Ovary (tissue), 9 donors: ENCODE results near the gene KIAA1671. TPM values are rescaled to one million over a fixed set of nuclear protein-coding genes. Genes with fewer than 3 reads are reported as not detected.
A peak's percentile ranks its signal among the peaks of the same experiment; 100 is the strongest.

ENCODE experiments used
- DNase-seq, 5 donors: peaks; one replicate each; pipeline ENCODE4 v3.0.0-alpha.2; 2019 to 2020
- H3K27ac ChIP-seq, 2 donors: fragments of 200-600 bp; one replicate each; pipeline versions ENCODE4 v1.5.1 to v1.8.0; 2019 to 2022
- H3K27me3 ChIP-seq: fragments of 200-600 bp; one replicate; pipeline ENCODE4 v1.8.0; 2022
- H3K36me3 ChIP-seq: fragments of 200-600 bp; sonication (generic); one replicate; pipeline ENCODE4 v1.5.1; 2019
- H3K4me1 ChIP-seq: one replicate; pipeline ENCODE4 v1.8.1; 2013; ENCODE audit warnings: mild to moderate bottlenecking, moderate library complexity; ENCODE audit not compliant: insufficient read depth
- H3K4me3 ChIP-seq: fragments of 200-600 bp; sonication (generic); one replicate; pipeline ENCODE4 v1.5.1; 2017
- H3K9me3 ChIP-seq, 2 donors: fragments of 200-600 bp in 1 of 2; sonication (generic) in 1 of 2; one replicate each; pipeline versions ENCODE4 v1.5.1 to v1.8.1; 2013 to 2019; ENCODE audit warnings: mild to moderate bottlenecking in 1 of 2, moderate library complexity in 1 of 2
- EP300 ChIP-seq: sonication (generic); formaldehyde crosslinking; IDR thresholded peaks from one replicate; pipeline ENCODE4 v1.6.1; 2017; ENCODE audit warnings: antibody characterized with exemption
- POLR2A ChIP-seq: fragments of 450-650 bp; IDR thresholded peaks from one replicate; pipeline ENCODE4 v1.6.1; 2017; ENCODE audit warnings: antibody characterized with exemption, mild to moderate bottlenecking, moderate library complexity
- WGBS, 3 donors: extraction: QIAGEN DNeasy Blood & Tissue Kit in 1 of 3; methylation state at CpG; one replicate each; pipeline versions ENCODE4 v1.1.5 to v1.1.7; 2013 to 2017; 5-methylcytosine and 5-hydroxymethylcytosine counted together
- intact Hi-C, 4 donors: fragments of 100-400 bp; cut with DNase I; formaldehyde crosslinking; loops; one replicate each; pipeline versions ENCODE4 v1.11.0 to v1.15.1; 2022 to 2023
- polyA plus RNA-seq, 2 donors: library from polyadenylated mRNA; stranded (reverse); fragments of 200-250 nt in 1 of 2; fragments of 350-450 nt in 1 of 2; fragmentation: Illumina TruSeq in 1 of 2; extraction: RNeasy Lipid Tissue Mini Kit (QIAGEN cat#74804) in 1 of 2; gene quantifications; one replicate each; pipeline ENCODE4 v1.2.3, GENCODE V29; 2013 to 2014
- total RNA-seq, 7 donors: library from RNA; depleted of rRNA in 2 of 7; stranded (reverse); fragments of >200 nt in 2 of 7; fragmentation: NEBNext Ultra II Directional in 3 of 7; extraction: Animal tissue kit (Norgen Biotek cat#: 25700) in 3 of 7; gene quantifications; one replicate each; pipeline versions ENCODE4 v1.1.0 to v1.2.4, GENCODE V29; 2016 to 2023
- TF ChIP-seq, protein P1 (sequence below), 3 donors: fragments of 450-650 bp in 2 of 3; fragments of 200-600 bp in 1 of 3; IDR thresholded peaks; one replicate each; pipeline versions ENCODE4 v1.5.1 to v1.8.0; 2016 to 2022; ENCODE audit warnings: antibody characterized with exemption in 3 of 3, mild to moderate bottlenecking in 1 of 3
- donor health status: DM: no; HTN: no; CAD: no; lungs with moderate emphysema.
- donor health status: DM: no; HTN: no; CAD: no.
- donor health status: Bipolar disorder and iron deficiency.
- donor health status: DM: yes; HTN: yes; CAD: no.
- donor health status: DM: no; HTN: no; CAD: no.
- donor health status: DM: yes; HTN: yes; CAD: no.

KIAA1671 gene
- total and polyA plus RNA-seq, 9 donors: 9.8 to 27.9 (median 24.5) TPM

DNA sequence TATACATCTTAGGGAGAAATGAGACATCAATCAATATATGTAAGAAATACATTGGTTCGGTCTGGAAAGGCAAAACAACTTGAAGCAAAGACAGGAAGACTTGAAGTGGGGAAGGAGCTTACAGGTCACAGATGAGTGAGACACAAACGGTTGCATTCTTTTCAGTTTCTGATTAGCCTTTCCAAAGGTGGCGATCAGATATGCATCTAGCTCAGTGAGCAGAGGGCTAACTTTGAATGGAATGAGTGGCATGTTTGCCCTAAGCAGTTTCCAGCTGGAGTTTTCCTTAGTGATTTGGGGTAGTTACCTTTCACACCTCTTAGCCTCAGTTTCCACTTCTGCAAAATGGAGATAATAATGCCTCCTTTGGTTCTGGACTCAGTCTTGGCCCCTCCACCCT lies 21.8 kb upstream of the KIAA1671 start:
- TF ChIP-seq EP300: no peak
- no peak for TF ChIP-seq POLR2A
- TF ChIP-seq, protein P1, sequence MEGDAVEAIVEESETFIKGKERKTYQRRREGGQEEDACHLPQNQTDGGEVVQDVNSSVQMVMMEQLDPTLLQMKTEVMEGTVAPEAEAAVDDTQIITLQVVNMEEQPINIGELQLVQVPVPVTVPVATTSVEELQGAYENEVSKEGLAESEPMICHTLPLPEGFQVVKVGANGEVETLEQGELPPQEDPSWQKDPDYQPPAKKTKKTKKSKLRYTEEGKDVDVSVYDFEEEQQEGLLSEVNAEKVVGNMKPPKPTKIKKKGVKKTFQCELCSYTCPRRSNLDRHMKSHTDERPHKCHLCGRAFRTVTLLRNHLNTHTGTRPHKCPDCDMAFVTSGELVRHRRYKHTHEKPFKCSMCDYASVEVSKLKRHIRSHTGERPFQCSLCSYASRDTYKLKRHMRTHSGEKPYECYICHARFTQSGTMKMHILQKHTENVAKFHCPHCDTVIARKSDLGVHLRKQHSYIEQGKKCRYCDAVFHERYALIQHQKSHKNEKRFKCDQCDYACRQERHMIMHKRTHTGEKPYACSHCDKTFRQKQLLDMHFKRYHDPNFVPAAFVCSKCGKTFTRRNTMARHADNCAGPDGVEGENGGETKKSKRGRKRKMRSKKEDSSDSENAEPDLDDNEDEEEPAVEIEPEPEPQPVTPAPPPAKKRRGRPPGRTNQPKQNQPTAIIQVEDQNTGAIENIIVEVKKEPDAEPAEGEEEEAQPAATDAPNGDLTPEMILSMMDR (IDR thresholded peaks at IDR 0.05): no peak
- intact Hi-C loops: no loop called here
- WGBS, 3 donors: 72 to 84% (median 76%) methylated on average over 3 of the region's 3 CpGs
- no peak overlapping the region for H3K4me3 ChIP-seq
- H3K36me3 ChIP-seq: no peaks in the 10 kb centered on the region
- no peaks in the 10 kb centered on the region for H3K4me1 ChIP-seq
- H3K27ac ChIP-seq: no peak overlapping the region
- no peaks in the 10 kb centered on the region for H3K9me3 ChIP-seq
- no peak for DNase-seq
- no peaks in the 10 kb centered on the region for H3K27me3 ChIP-seq

DNA sequence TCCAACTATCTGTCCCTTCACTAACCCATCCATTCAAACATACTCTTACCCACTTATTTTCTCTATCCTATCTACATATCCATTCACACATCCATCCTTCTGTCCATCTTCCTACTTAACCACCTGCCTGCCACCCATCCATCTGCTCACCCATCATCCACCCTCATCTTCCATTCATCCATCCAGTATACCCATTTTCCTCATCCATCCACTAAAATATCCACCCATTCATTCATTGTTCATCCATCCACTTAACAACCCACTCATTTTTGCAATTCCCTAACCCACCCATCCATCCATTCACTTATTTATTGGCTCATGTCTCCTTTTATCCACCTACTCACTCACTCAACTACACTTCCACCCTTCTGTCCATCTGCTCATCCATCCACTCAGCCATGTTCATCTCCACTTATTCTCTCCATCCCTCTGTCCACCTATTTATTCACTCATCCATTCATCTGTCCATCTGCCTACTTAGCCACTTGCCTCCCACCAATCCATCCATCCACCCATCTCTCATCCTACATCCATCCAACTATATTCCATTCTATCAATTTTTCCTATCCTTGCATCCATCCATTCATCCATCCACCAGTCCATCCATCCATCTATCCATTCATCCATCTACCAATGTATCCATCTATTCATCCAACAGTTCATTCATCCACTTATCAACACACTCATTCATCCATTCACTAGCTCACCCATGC lies 16.6 kb upstream of the KIAA1671 start:
- no peak overlapping the region for H3K4me3 ChIP-seq
- H3K4me1 ChIP-seq: no peaks in the 10 kb centered on the region
- H3K36me3 ChIP-seq: no peaks in the 10 kb centered on the region
- H3K9me3 ChIP-seq: no peaks in the 10 kb centered on the region
- no peak overlapping the region for H3K27ac ChIP-seq
- DNase-seq: no peak
- TF ChIP-seq EP300: no peak
- TF ChIP-seq, protein P1 (IDR thresholded peaks at IDR 0.05): no peak
- TF ChIP-seq POLR2A: no peak
- no peaks in the 10 kb centered on the region for H3K27me3 ChIP-seq
- intact Hi-C loops: no loop called here

DNA sequence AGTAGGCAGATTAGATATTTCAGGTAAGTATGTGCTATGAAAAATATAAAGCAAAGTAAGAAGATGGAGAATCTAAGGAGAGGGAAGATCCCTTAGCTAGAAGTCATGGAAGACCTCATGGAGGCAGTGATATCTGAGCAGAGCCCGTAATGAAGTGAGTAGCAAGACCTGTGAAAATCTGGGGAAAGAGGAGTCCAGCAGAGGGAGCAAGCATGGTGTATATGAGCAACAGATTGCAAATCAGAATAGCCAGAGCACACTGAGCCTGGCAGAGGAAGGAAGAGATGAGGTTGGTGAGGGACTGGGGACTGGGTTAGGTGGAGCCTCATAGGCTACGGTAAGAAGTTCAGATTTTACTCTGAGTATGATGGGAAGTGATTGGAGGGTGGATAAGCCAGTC lies 15.4 kb upstream of the KIAA1671 start:
- H3K4me1 ChIP-seq: no peaks in the 10 kb centered on the region
- 26 to 34% (median 28%) methylated on average over 2 of the region's 2 CpGs for WGBS, 3 donors
- no peaks in the 10 kb centered on the region for H3K27me3 ChIP-seq
- H3K4me3 ChIP-seq: no peak overlapping the region
- H3K36me3 ChIP-seq: no peaks in the 10 kb centered on the region
- no peaks in the 10 kb centered on the region for H3K9me3 ChIP-seq
- TF ChIP-seq POLR2A (no peak), EP300 (no peak)
- TF ChIP-seq, protein P1 (IDR thresholded peaks at IDR 0.05): no peak
- H3K27ac ChIP-seq: no peak overlapping the region
- intact Hi-C loops: no loop called here
- DNase-seq: no peak

GRCh38 chr22:24938741-24939341 lies 13.7 kb upstream of the KIAA1671 start:
- no peak for DNase-seq
- Histone ChIP-seq H3K4me1 (no peaks in the 10 kb centered on the region), H3K27me3 (no peaks in the 10 kb centered on the region), H3K4me3 (no peak overlapping the region), H3K27ac (no peak overlapping the region), H3K36me3 (no peaks in the 10 kb centered on the region), H3K9me3 (no peaks in the 10 kb centered on the region)
- intact Hi-C loops: no loop called here
- WGBS, 3 donors: 12 to 18% (median 14%) methylated on average over 11 of the region's 11 CpGs
- TF ChIP-seq EP300: no peak
- TF ChIP-seq, protein P1 (IDR thresholded peaks at IDR 0.05): peak in 2 of 3 donors; percentile 13 to 40
